ENCODE data around the gene KAT6B. TPM values are rescaled to one million over a fixed set of nuclear protein-coding genes. Genes with fewer than 3 reads are reported as not detected.

The KAT6B gene
- total and polyA plus RNA-seq, 2 of the 8 experiments (the other 6 are each of a cell fraction or from before 2014, with no cell fraction given): 7.3 to 30.8 TPM

DNA sequence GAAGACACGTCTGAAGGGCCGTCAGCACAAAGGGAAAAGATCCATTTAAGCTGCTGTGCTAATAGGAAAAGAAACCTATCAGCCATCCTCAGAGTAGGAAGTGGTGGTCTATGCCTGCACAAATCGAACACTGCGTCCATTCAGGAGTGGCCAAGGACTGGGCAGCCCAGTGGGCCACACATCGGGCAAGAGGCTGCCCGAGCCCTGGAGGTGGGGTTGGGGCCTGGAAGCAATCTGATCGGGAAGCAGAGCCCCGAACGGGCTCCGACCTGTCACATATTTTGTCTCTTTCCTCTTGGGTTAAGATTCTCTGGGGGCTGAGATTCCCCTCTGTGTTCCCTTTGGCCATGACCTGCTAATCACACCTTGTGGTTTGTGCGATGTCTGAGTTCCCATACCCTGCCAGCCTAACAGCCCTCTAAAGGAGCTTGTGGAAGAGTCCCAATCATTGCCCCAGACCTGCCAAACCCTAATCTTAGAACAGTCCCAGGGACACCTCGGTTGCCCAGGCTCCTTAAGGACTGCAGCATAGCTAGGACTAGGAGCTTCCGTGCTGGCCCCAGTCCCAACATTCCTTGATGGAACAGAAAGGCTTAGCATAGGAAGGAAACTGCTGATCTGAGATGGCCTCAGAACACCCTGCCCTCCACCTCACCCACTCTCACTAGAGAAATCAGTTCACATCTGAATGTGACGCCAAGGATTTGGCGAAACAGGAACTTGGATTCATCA is 207.2 kb downstream of the KAT6B start:
- no peak overlapping the region for H3K56ac ChIP-seq (replicated peaks; ENCODE audit: insufficient read length, low read depth, low read length)
- no peak overlapping the region for H2BK5ac ChIP-seq (ENCODE audit: low read depth, low read length)
- no peak overlapping the region for H3K4ac ChIP-seq (replicated peaks; ENCODE audit: insufficient read length, low read depth, low read length)
- no peaks in the 10 kb centered on the region for H3K4me1 ChIP-seq (replicated peaks in 1 of 4; ENCODE audit: control insufficient read depth in 3 of 4, insufficient read depth in 4 of 4, low read length in 3 of 4)
- no peaks in the 10 kb centered on the region for H3K79me2 ChIP-seq (ENCODE audit: control insufficient read depth in 1 of 2, insufficient read depth in 2 of 2, low read length in 2 of 2)
- TF ChIP-seq NANOG (IDR thresholded peaks at IDR 0.05; ENCODE audit: insufficient read depth, low read depth, low read length, poor library complexity, severe bottlenecking) (no peak), ATF2 (IDR thresholded peaks at IDR 0.05; ENCODE audit: low read length) (no peak), TCF12 (IDR thresholded peaks at IDR 0.05; ENCODE audit: low read depth, low read length) (no peak)
- H3K9ac ChIP-seq (replicated peaks in 1 of 4; ENCODE audit: extremely low read depth in 1 of 4, low read depth in 3 of 4, low read length in 3 of 4): no peak overlapping the region
- no peak overlapping the region for H2BK15ac ChIP-seq (ENCODE audit: low read length)
- CTCF ChIA-PET (ENCODE audit: partially characterized antibody): interaction anchor here (0.6 to 3.3 kb wide), 11 partner anchors 9 to 176 kb away, joined by 3 to 14 read pairs (median 4); a partner anchor contains a TSS
- FAIRE-seq: no peak
- H3K79me1 ChIP-seq (ENCODE audit: low read depth, low read length): no peaks in the 10 kb centered on the region; the same call in 1 of the 2 replicates
- H3K36me3 ChIP-seq (ENCODE audit: control insufficient read depth in 2 of 4, insufficient read depth in 4 of 4, low read length in 3 of 4): peaks cover 0 to 13% (median 6%) of the 10 kb centered on the region in 4 experiments; a peak in 4 of 8 replicates
- H3K4me2 ChIP-seq (ENCODE audit: insufficient read depth in 1 of 2, low read depth in 2 of 2, low read length in 2 of 2): no peak overlapping the region
- H2BK20ac ChIP-seq (ENCODE audit: low read length): no peak overlapping the region
- no peak overlapping the region for H4K8ac ChIP-seq (ENCODE audit: extremely low read depth, insufficient read depth, low read length)
- H4K91ac ChIP-seq (replicated peaks; ENCODE audit: insufficient read length, low read length): no peak overlapping the region
- H2BK120ac ChIP-seq (replicated peaks; ENCODE audit: low read depth, low read length): no peak overlapping the region
- H3K14ac ChIP-seq (ENCODE audit: insufficient read length): no peak overlapping the region
- 92% methylated on average over 15 of the region's 15 CpGs; no CpG with 5 or more reads in 1 of the 2 experiments for WGBS, 2 experiments (ENCODE audit: extremely low coverage in 1 of 2, insufficient coverage in 1 of 2, insufficient read length in 1 of 2, insufficient replicate concordance in 2 of 2, low coverage in 1 of 2, low lambda C conversion rate in 2 of 2, missing lambda C conversion rate in 1 of 2)
- H3K27me3 ChIP-seq (replicated peaks in 1 of 4; ENCODE audit: control insufficient read depth in 3 of 4, extremely low read depth in 1 of 4, insufficient read depth in 3 of 4, low read length in 3 of 4): no peaks in the 10 kb centered on the region; a peak in 1 of 7 replicates
- POLR2A ChIA-PET (ENCODE audit: partially characterized antibody): interaction anchor here (0.8 kb wide), 1 partner anchor 9 kb away, joined by 3 read pairs; no protein-coding TSS in a partner anchor
- no peak overlapping the region for H3K18ac ChIP-seq (ENCODE audit: extremely low read depth, low read length)
- H3K27ac ChIP-seq (ENCODE audit: low read depth, low read length): no peak overlapping the region
- H4K20me1 ChIP-seq (replicated peaks in 1 of 2; ENCODE audit: control insufficient read depth in 1 of 2, insufficient read depth in 2 of 2, low read length in 2 of 2): peaks cover 0 to 3% of the 10 kb centered on the region in 2 experiments
- H3K23me2 ChIP-seq (ENCODE audit: low read depth, low read length): no peaks in the 10 kb centered on the region
- H2AFZ ChIP-seq (ENCODE audit: low read length): no peak overlapping the region
- no peak overlapping the region for H2BK12ac ChIP-seq (ENCODE audit: low read depth, low read length)
- H3K4me3 ChIP-seq (ENCODE audit: extremely low read depth in 1 of 4, insufficient read depth in 2 of 4, low read depth in 3 of 4, low read length in 4 of 4): no peak overlapping the region
- no peak for DNase-seq (ENCODE audit: low read depth in 1 of 2, low spot score in 2 of 2)
- no peak overlapping the region for H4K5ac ChIP-seq (ENCODE audit: insufficient read length, low read depth, low read length)
- no peaks in the 10 kb centered on the region for H3K9me3 ChIP-seq (ENCODE audit: insufficient read depth in 2 of 2, low read depth in 1 of 2, low read length in 1 of 2)
- H3K23ac ChIP-seq (ENCODE audit: insufficient read length): no peak overlapping the region
- H2AK5ac ChIP-seq (ENCODE audit: low read depth, low read length): no peak overlapping the region

Measured in H1 (cell line).